Sigmoid colon (tissue), 7 donors: ENCODE data around the gene GRIN2D. TPM values are rescaled to one million over a fixed set of nuclear protein-coding genes. Genes with fewer than 3 reads are reported as not detected.

Experiments used
- DNase-seq: peaks from one replicate; pipeline ENCODE4 v3.0.0-alpha.2; 2019
- H3K27ac ChIP-seq, 4 donors: fragments of 200-600 bp; sonication (generic); one replicate each; pipeline ENCODE4 v1.5.1; 2016 to 2019; ENCODE audit warnings: mild to moderate bottlenecking in 1 of 4
- H3K27me3 ChIP-seq, 3 donors: fragments of 200-600 bp; sonication (generic); one replicate each; pipeline ENCODE4 v1.5.1; 2019; ENCODE audit warnings: mild to moderate bottlenecking in 1 of 3
- H3K36me3 ChIP-seq, 4 donors: fragments of 200-600 bp; sonication (generic); one replicate each; pipeline ENCODE4 v1.5.1; 2016 to 2019
- H3K4me1 ChIP-seq, 4 donors: fragments of 200-600 bp; sonication (generic); one replicate each; pipeline ENCODE4 v1.5.1; 2017 to 2019
- H3K4me3 ChIP-seq, 4 donors: fragments of 200-600 bp; sonication (generic); one replicate each; pipeline ENCODE4 v1.5.1; 2017 to 2019; ENCODE audit warnings: mild to moderate bottlenecking in 2 of 4, moderate library complexity in 1 of 4
- H3K9me3 ChIP-seq, 4 donors: fragments of 200-600 bp in 3 of 4; sonication (generic) in 3 of 4; one replicate each; pipeline versions ENCODE4 v1.5.1 to v1.6.1; 2013 to 2019
- CTCF ChIP-seq, 4 experiments: fragments of 450-650 bp in 3 of 4; fragments of 200-600 bp in 1 of 4; IDR thresholded peaks; one replicate each; pipeline ENCODE4 v1.5.1; 2016 to 2019; ENCODE audit warnings: antibody characterized with exemption in 4 of 4, mild to moderate bottlenecking in 3 of 4, moderate library complexity in 2 of 4
- EP300 ChIP-seq, 4 donors: sonication (generic); formaldehyde crosslinking; IDR thresholded peaks; one replicate each; pipeline ENCODE4 v1.6.1; 2017; ENCODE audit warnings: antibody characterized with exemption in 4 of 4
- POLR2A ChIP-seq, 2 donors: fragments of 450-650 bp; IDR thresholded peaks; one replicate each; pipeline ENCODE4 v1.6.1; 2016; ENCODE audit warnings: antibody characterized with exemption in 2 of 2, mild to moderate bottlenecking in 2 of 2, moderate library complexity in 2 of 2
- POLR2AphosphoS5 ChIP-seq, 4 donors: sonication (generic); formaldehyde crosslinking; IDR thresholded peaks; one replicate each; pipeline ENCODE4 v1.6.1; 2017; ENCODE audit warnings: antibody characterized with exemption in 4 of 4
- WGBS, 2 donors: extraction: QIAGEN DNeasy Blood & Tissue Kit; methylation state at CpG; one replicate each; pipeline ENCODE4 v1.1.7; 2013; 5-methylcytosine and 5-hydroxymethylcytosine counted together
- intact Hi-C: fragments of 100-400 bp; cut with DNase I; formaldehyde crosslinking; loops from one replicate; pipeline ENCODE4 v1.15.1; 2023
- polyA plus RNA-seq, 3 donors: library from polyadenylated mRNA; stranded (reverse); fragments of 200-250 nt; gene quantifications; one replicate each; pipeline ENCODE4 v1.2.3, GENCODE V29; 2013
- total RNA-seq, 4 donors: library from RNA; depleted of rRNA; stranded (reverse); fragments of >200 nt; gene quantifications; one replicate each; pipeline ENCODE4 v1.1.0, GENCODE V29; 2016
- donor health status: healthy with polysubstance abuse.
- donor health status: Bipolar disorder and iron deficiency.
- donor health status: healthy.

The GRIN2D gene
- total and polyA plus RNA-seq, 7 donors, result under 0.01 to 0.36 (median 0.21) TPM; not detected in 3

GRCh38 chr19:48396016-48396823 lies 2.8 kb downstream of the GRIN2D start:
- no peak for DNase-seq
- WGBS, 2 donors, result 33 to 50% methylated on average over 24 of the region's 24 CpGs
- no peak overlapping the region for H3K4me3 ChIP-seq
- H3K4me1 ChIP-seq, result peaks cover 0 to 33% (median 26%) of the 10 kb centered on the region in 4 donors
- H3K9me3 ChIP-seq, result no peaks in the 10 kb centered on the region
- TF ChIP-seq POLR2A (IDR thresholded peaks at IDR 0.05), result no peak
- no peak for TF ChIP-seq POLR2AphosphoS5 (IDR thresholded peaks at IDR 0.05)
- no peak for TF ChIP-seq EP300 (IDR thresholded peaks at IDR 0.05)
- TF ChIP-seq CTCF (IDR thresholded peaks at IDR 0.05), result no peak
- H3K27ac ChIP-seq, result no peak overlapping the region
- H3K27me3 ChIP-seq, result peaks cover 45 to 73% (median 67%) of the 10 kb centered on the region in 3 donors
- H3K36me3 ChIP-seq, result no peaks in the 10 kb centered on the region
- intact Hi-C loops, result no loop called here

GRCh38 chr19:48396824-48397176 lies 3.3 kb downstream of the GRIN2D start:
- intact Hi-C loops, result no loop called here
- peaks cover 0 to 31% (median 26%) of the 10 kb centered on the region in 4 donors for H3K4me1 ChIP-seq

GRCh38 chr19:48397263-48398101 lies 4.0 kb downstream of the GRIN2D start:
- H3K9me3 ChIP-seq, result no peaks in the 10 kb centered on the region
- 47% methylated on average over 22 of the region's 22 CpGs for WGBS, 2 donors
- peaks cover 45 to 67% (median 61%) of the 10 kb centered on the region in 3 donors for H3K27me3 ChIP-seq
- no peak overlapping the region for H3K27ac ChIP-seq
- H3K4me3 ChIP-seq, result peak overlapping the region in 2 of 4 donors; percentile 36 to 46
- TF ChIP-seq POLR2A (IDR thresholded peaks at IDR 0.05), result no peak
- no peak for TF ChIP-seq POLR2AphosphoS5 (IDR thresholded peaks at IDR 0.05)
- TF ChIP-seq CTCF (IDR thresholded peaks at IDR 0.05), result no peak
- intact Hi-C loops, result no loop called here
- no peak for DNase-seq
- H3K4me1 ChIP-seq, result peaks cover 0 to 31% (median 26%) of the 10 kb centered on the region in 4 donors
- H3K36me3 ChIP-seq, result no peaks in the 10 kb centered on the region

More at GRCh38 chr19:48396824-48397176, 3.3 kb downstream of the GRIN2D start:
- Histone ChIP-seq H3K27me3 (peaks cover 45 to 73% (median 67%) of the 10 kb centered on the region in 3 donors), H3K27ac (no peak overlapping the region), H3K36me3 (no peaks in the 10 kb centered on the region), H3K4me3 (no peak overlapping the region), H3K9me3 (no peaks in the 10 kb centered on the region)
- 42 to 53% methylated on average over 2 of the region's 2 CpGs for WGBS, 2 donors
- no peak for DNase-seq
- TF ChIP-seq EP300 (IDR thresholded peaks at IDR 0.05) (no peak), POLR2A (IDR thresholded peaks at IDR 0.05) (no peak)

- Histone ChIP-seq H3K27me3 (peaks cover 45 to 61% (median 55%) of the 10 kb centered on the region in 3 donors), H3K36me3 (no peaks in the 10 kb centered on the region), H3K9me3 (no peaks in the 10 kb centered on the region), H3K4me1 (peaks cover 0 to 31% (median 26%) of the 10 kb centered on the region in 4 donors), H3K4me3 (peak overlapping the region in 3 of 4 donors; percentile 26 to 46 (median 36)), H3K27ac (no peak overlapping the region)
- no peak for DNase-seq
- intact Hi-C loops, result no loop called here
- TF ChIP-seq CTCF (IDR thresholded peaks at IDR 0.05), result no peak
- TF ChIP-seq EP300 (IDR thresholded peaks at IDR 0.05), result no peak
- no peak for TF ChIP-seq POLR2AphosphoS5 (IDR thresholded peaks at IDR 0.05)
- no peak for TF ChIP-seq POLR2A (IDR thresholded peaks at IDR 0.05)
- WGBS, 2 donors, result 1 to 3% methylated on average over 17 of the region's 17 CpGs
Observed at GRCh38 chr19:48398102-48398374, 4.6 kb downstream of the GRIN2D start.
